Lower lobe of right lung (tissue), 2 donors: ENCODE measurements around the gene MCTP2. TPM values are rescaled to one million over a fixed set of nuclear protein-coding genes. Genes with fewer than 3 reads are reported as not detected.

ENCODE experiments used
- ATAC-seq, 2 donors: fragments of 200-7000 bp; cut with Tn5 transposase; one replicate each; pipeline ENCODE4 v1.9.1; 2020 to 2022; ENCODE audit warnings: mild to moderate bottlenecking in 2 of 2, moderate library complexity in 2 of 2
- DNase-seq: peaks from one replicate; pipeline ENCODE4 v3.0.0-alpha.2; 2020
- H3K27ac ChIP-seq: fragments of 200-600 bp; one replicate; pipeline ENCODE4 v1.8.0; 2022
- H3K27me3 ChIP-seq: fragments of 200-600 bp; one replicate; pipeline ENCODE4 v1.8.0; 2022; ENCODE audit warnings: low read depth
- H3K36me3 ChIP-seq: fragments of 200-600 bp; one replicate; pipeline ENCODE4 v1.8.0; 2022; ENCODE audit warnings: mild to moderate bottlenecking
- H3K4me1 ChIP-seq: fragments of 200-600 bp; one replicate; pipeline ENCODE4 v1.8.0; 2022
- H3K4me3 ChIP-seq: fragments of 200-600 bp; one replicate; pipeline ENCODE4 v1.8.0; 2022; ENCODE audit warnings: mild to moderate bottlenecking
- H3K9me3 ChIP-seq: fragments of 200-600 bp; one replicate; pipeline ENCODE4 v1.8.0; 2022
- intact Hi-C: fragments of 100-400 bp; cut with DNase I; formaldehyde crosslinking; loops from one replicate; pipeline ENCODE4 v1.11.0; 2022
- total RNA-seq: library from RNA; stranded (reverse); fragmentation: NEBNext Ultra II Directional; extraction: Animal tissue kit (Norgen Biotek cat#: 25700); gene quantifications from one replicate; pipeline ENCODE4 v1.2.1, GENCODE V29; 2021
- TF ChIP-seq, protein P1 (sequence below): fragments of 200-600 bp; IDR thresholded peaks from one replicate; pipeline ENCODE4 v1.8.0; 2022; ENCODE audit warnings: antibody characterized with exemption, mild to moderate bottlenecking
- donor health status: DM: no; HTN: yes; CAD: no; lungs with severe emphysema.

MCTP2 gene
- total RNA-seq, 1 donor from 2014 or later = 36.1 TPM

DNA sequence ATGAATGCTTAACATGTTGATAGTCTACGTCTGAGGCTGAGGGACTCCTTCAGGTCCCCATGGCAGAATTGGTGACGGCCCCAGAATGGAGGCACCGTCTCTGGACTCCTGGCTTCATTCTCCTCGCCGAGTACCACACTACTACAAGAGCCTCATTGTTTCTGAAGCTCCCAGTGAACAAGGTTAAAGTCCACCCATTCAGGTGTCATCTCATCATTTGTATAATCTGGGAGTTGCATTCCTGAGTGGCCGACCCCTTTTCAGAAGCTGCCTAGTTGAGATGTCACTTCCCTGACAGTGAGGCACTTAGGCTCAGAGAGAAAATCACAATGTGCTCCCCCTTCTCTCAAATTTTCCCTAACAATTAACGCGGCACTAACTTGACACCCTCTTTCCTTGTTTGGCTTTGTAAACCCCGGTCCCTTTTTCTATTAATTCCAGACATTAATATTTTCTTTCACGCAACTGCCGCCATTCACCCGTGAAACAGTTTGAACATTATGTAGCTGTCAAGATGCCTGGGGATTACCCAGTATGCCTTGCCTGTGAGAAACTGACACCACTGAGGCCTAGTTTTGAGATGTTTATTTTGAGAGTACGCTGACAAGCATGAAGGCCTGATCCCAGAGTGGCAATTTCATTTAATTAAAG lies 105.6 kb downstream of the MCTP2 start:
- intact Hi-C loops = no loop called here
- no peaks in the 10 kb centered on the region for H3K4me1 ChIP-seq
- H3K27ac ChIP-seq = no peak overlapping the region
- no peaks in the 10 kb centered on the region for H3K9me3 ChIP-seq
- TF ChIP-seq, protein P1, sequence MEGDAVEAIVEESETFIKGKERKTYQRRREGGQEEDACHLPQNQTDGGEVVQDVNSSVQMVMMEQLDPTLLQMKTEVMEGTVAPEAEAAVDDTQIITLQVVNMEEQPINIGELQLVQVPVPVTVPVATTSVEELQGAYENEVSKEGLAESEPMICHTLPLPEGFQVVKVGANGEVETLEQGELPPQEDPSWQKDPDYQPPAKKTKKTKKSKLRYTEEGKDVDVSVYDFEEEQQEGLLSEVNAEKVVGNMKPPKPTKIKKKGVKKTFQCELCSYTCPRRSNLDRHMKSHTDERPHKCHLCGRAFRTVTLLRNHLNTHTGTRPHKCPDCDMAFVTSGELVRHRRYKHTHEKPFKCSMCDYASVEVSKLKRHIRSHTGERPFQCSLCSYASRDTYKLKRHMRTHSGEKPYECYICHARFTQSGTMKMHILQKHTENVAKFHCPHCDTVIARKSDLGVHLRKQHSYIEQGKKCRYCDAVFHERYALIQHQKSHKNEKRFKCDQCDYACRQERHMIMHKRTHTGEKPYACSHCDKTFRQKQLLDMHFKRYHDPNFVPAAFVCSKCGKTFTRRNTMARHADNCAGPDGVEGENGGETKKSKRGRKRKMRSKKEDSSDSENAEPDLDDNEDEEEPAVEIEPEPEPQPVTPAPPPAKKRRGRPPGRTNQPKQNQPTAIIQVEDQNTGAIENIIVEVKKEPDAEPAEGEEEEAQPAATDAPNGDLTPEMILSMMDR = no peak
- ATAC-seq (no peak), DNase-seq (no peak)
- H3K36me3 ChIP-seq = peaks cover 5% of the 10 kb centered on the region
- H3K4me3 ChIP-seq = no peak overlapping the region
- H3K27me3 ChIP-seq = no peaks in the 10 kb centered on the region

DNA sequence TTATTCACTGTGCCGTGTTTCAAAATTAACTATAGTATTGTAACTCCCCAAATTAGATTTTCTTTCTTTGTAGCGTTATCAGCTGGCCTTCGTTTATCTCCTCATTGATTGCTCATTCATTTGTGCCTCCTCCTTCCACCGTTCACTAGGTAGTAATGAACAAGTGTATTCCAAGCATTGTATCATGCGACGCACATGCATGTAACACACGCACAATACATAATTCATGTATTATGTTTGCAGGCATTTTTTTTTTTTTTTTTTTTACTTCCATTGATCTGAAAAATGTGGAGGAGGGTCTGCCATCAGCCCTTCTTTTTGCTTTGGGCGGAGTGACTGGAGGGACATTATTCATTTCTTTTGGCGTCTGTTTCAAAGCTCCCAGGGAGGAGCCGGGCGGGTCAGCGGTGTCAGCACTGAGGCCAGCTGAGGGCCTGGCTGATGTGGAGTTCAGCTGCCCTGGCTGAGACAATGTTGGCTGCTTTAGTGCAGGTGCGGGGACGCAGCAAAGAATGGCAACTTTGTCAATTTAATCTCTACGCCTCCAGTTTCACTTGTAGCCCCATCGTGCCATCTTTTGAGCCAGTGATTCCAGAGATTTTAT lies 107.0 kb downstream of the MCTP2 start:
- no peak overlapping the region for H3K4me3 ChIP-seq
- no peak for ATAC-seq
- no peaks in the 10 kb centered on the region for H3K27me3 ChIP-seq
- intact Hi-C loops = no loop called here
- no peak for DNase-seq
- no peak overlapping the region for H3K27ac ChIP-seq
- no peaks in the 10 kb centered on the region for H3K9me3 ChIP-seq
- peaks cover 6% of the 10 kb centered on the region for H3K36me3 ChIP-seq
- TF ChIP-seq, protein P1 = no peak
- H3K4me1 ChIP-seq = no peaks in the 10 kb centered on the region

DNA sequence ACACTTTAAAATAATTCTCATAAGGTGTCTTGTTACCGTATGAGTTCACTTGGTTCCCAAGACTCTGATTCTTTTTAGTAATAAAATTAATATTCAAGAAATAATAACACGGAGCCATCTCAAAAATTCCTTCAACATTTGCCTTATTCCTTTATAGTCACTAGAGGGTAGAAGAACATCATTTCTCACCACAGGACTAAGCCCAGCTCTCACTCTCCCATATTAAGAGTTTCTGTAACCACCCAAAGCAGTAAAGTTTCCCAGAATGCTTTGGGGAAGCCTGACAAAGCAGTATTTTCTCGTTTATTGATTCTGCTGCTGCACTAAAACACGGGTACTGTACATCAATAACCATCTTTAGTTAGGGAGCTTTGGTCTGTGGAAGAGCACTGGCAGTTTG lies 114.9 kb downstream of the MCTP2 start:
- no peak for ATAC-seq
- no peaks in the 10 kb centered on the region for H3K27me3 ChIP-seq
- no peak overlapping the region for H3K4me3 ChIP-seq
- no peaks in the 10 kb centered on the region for H3K4me1 ChIP-seq
- intact Hi-C loops = no loop called here
- peaks cover 18% of the 10 kb centered on the region for H3K36me3 ChIP-seq
- TF ChIP-seq, protein P1 = no peak
- H3K27ac ChIP-seq = no peak overlapping the region
- no peaks in the 10 kb centered on the region for H3K9me3 ChIP-seq
- DNase-seq = no peak

DNA sequence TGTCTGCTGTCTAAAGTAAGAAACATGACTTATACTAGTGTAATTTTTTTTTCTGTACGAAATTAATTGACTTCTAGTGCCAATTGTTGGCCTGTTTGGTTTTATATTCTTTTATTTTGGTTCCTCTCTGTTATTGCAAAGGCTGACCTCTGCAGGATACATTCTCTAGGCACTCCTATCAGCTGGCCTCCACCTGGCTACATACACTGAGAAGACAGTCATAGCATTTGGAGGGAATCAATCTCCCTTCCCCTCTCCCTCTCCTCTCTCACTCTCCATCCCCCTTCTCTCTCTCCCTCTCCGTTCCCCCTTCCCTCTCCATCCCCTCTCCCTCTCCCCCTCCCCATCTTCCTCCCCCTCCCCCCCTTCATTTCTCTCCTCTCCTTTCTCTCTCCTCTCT lies 116.7 kb downstream of the MCTP2 start:
- Histone ChIP-seq H3K27me3 (no peaks in the 10 kb centered on the region), H3K27ac (no peak overlapping the region), H3K4me3 (no peak overlapping the region), H3K36me3 (peaks cover 17% of the 10 kb centered on the region), H3K4me1 (no peaks in the 10 kb centered on the region), H3K9me3 (no peaks in the 10 kb centered on the region)
- no peak for ATAC-seq
- TF ChIP-seq, protein P1 = no peak
- DNase-seq = no peak
- intact Hi-C loops = no loop called here

DNA sequence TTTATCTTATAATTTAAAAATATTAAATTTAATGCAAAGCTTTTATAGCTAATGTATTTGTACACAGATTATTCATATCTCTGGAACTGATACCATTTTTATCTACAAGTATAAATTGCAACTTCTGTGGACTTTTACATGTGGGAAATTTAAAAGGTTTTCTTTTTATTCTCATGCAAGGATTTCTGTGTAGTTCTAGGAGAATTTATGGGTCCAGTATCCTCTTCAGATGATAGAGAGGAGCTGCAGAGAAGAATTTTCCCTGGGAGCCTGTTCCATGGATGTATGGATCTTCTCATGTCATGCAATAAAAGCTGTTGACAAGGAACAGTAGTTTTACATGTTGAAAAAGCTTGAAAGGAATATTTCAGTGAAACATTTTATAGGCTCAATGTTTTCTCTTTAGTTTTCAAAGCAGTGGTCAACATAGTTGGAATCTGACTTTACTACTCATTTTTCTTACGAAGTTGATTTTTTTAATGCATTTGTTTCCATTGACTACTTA lies 119.7 kb downstream of the MCTP2 start:
- Histone ChIP-seq H3K4me1 (no peaks in the 10 kb centered on the region), H3K4me3 (no peak overlapping the region), H3K36me3 (peaks cover 17% of the 10 kb centered on the region), H3K27me3 (no peaks in the 10 kb centered on the region), H3K9me3 (no peaks in the 10 kb centered on the region), H3K27ac (no peak overlapping the region)
- ATAC-seq (no peak), DNase-seq (no peak)
- intact Hi-C loops = no loop called here
- TF ChIP-seq, protein P1 = no peak
